Effector CD8-positive, alpha-beta T cell (primary cell): ENCODE results near the gene FAM98C.

ENCODE experiments used
- DNase-seq: peaks from one replicate; lab custom pipeline; 2025; lab: John Stamatoyannopoulos, UW

The FAM98C gene

DNA sequence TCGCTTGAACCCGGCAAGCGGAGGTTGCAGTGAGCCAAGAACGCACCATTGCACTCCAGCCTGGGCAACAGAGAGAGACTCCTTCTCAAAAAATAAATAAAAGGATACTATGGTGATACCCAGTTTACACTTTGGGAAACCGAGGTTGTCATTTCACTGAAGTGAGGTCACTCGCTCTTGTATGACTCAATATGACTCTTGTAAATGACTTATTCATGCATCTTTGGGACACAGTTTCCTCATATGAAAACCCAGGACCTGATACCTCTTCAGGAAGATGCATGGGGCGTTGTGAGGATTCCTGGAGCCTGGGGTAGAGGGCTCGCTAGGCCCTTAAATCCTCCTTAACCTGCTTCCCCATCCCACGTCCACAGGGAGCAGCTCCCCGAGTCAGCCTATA, 24.0 kb upstream of the FAM98C start:
- DNase-seq = no peak

DNA sequence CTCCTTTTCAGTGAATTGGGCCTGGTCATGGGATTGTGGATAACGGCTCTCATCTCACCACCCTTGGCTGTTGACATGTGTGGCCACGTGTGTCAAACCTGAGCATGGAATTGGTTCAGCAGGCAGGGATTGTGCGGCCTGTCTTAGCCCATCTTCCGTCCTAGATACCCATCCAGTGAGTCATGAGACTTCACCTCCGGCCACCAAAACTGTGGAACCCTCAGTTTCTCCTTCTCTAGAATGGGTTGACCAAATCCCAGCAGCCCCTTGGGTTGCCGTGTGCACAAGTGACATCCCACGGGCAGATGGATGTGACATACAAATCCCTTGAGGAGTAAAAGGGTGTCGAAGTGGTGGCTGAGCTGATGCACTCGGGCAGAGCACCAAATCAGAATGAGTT, 21.8 kb upstream of the FAM98C start:
- DNase-seq = no peak

DNA sequence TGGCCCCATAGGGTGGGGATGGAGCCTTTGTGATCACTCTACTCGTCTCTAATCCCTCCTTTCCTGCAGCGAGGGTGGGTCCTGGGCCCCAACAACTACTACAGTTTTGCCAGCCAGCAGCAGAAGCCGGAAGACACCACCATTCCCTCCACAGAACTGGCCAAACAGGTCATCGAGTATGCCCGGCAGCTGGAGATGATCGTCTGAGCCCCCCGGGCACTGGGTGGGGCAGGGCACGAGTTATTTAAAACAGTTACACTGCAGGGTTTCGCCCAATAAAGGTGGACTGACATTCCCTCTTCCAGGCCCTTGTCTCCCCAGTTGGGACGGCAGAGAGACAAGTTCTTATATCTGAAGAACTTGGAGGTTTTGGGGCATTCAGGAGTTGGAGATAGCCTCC, 19.7 kb upstream of the FAM98C start:
- no peak for DNase-seq

DNA sequence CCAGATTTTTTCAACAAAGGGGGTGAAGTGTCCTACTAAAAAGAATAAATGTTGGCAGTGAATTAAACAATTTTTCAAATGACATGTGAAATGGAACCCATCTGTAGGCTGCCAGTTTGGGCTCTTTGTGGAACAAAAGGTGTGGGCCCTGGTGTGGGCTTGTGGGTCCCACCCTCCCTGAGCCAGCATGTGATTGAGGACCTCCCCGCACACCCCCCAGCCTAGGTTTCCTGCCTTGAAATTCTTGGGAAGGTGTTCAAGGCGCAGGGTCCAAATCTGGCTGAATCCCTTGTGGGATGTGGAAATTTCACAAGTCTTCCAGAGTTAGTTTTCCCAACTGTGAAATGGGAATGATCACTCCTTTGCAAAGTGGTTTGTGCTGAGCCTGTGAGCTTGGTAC, 19.1 kb upstream of the FAM98C start:
- no peak for DNase-seq

DNA sequence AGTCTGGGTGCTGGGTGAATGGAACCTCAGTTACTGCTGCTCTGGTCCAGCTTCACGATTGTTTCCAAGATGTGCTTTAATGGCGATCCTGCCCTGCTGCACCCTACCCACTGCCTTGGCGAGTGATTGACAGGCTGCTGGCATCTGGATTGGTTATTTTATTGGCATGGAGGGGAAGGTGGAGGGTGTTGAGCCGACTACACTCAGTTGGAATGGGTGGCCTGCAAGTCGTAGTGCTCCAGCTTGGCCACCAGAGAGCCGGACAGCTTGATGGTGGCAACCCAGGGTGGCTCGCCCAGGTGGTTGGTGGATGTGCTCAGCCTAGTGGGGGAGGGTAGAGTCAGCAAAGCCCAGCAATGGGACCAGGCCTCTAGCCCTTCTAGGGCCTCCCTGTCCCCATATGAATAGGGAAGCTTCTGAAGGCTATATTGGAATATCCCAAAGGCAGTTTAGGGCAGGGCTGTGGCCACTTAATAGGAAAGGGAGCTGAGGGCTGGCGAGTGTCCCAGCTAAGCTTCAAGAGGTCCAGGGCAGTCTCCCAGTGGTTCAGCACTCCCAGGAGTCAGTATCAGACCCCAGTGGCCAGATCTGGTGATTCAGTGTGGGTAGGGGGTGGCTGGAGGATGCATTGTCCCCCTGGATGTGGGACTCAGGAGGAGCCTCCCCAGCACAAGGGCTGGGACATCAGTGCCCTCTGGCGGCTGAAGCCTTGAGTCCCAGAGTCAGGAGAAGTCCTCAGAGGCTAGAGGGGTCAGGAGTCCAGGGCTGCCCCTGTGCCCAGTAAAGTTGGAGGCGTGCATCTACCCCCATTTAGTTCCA, 18.5 kb upstream of the FAM98C start:
- DNase-seq = no peak

DNA sequence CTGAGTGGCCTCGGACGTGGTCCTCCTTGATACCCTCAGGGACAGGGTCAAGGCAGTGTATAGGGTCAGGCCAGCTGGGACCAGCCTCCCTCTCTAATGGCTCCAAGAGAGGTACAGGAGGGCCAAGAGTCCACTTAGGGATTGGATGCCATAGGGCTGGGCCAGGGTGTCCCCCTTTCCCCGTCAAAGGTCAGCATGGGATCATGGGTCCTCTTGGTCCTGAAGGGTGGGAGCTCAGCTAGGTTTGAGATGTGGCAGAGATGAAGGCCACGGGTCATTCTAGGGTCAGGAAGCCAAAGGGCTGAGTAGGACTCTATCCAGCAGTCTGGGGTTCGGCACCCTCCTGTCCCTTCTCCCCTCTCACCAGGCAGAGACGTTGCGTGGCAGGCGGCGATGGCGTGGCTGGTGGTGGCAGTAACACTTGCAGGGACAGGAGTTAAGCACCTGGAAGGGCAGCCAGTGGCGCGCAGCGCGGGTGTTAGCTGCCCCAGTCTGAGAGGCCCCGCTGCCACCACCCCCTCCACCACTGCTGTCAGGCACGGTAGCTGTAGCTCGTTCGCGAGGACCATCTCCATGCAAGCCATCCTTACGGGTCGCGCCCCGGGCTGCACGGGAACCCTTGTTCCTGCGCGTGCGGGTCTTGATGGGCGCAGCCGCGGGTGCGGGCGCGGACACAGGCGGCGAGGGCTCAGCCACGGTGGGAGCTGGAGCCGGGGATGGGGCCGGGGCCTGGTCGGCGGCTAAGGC, 17.7 kb upstream of the FAM98C start:
- DNase-seq = no peak

DNA sequence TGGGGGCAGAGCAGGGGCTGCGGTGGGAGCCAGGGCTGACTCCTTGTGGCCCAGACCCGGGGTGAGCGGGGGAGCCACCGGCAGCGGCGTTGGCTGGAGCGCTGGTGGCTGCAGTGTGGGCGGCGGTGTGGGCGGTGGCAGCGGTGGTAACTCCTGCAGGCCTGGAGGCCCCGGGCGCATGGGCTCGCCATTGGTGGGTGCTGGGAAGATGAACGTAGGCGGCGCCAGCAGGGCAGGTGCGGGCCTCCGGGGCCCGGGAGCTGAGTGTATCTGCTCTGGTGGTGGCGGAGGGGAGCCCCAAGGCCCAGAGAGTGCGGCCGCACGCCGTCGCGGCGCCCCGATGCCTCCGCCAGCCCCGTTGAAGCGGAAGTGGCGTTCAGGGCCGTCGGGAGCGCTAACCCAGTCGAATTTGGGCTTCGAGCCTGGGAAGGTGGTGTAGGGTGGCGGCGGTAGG, 17.1 kb upstream of the FAM98C start:
- no peak for DNase-seq

DNA sequence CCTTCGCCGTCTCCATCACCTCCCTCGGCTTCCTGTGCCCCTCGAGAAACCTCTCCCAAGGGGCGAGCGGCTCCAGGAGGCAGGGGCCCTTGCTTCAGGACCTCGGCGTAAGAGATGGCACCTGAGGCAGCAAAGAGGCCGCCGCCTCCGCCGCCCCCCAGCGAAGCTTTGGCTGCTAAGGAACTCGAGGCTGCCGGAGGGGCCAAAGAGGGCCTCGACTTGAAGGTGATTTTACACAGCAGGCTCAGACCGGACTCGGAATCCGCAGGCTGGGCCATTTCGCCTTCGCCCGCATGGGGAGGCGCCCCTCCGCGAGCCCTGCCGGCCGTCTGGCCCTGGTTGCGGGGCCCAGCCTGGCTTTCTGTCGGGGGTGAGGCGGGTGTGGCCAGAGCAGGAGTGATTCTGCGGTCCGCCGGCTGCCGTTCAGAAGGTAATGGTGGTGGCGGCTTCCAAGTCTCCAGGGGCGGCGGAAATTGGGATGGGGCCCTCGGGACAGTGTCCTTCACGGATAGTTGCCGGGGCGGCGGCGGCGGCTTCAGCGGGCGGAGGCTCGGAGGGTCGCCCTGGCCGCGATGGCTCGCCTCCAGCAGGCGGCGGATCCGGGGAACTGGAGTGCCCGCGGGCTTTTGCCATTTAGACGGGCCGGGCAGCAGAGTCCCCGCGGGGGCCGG, 16.5 kb upstream of the FAM98C start:
- DNase-seq = no peak

DNA sequence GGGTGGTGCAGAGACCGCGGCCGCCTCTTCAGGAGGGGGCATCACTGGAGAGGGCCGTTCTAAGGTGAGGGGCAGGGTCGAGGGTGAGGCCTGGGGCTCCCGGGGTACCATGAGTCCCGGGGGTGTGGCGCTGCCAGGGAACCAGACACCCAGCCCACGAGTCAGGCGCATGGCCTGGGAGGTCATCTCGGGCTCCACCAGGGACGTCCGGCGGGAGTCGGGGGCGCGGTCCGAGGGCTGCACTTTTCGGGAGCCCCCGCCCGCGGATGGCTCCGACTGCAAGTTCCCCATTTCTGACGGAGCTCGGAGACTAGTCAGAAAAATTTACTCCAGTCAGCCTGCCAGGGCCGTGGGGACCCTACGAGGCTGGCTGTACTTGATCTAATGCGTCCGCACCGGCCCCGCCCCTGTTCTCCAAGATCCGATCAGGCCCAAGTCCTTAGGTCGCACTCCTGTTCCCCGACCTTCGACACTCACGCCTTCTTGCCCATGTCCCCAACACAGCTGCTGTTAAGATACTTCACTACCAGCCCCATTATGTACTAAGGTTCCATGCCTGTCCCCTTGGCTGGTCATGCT, 15.8 kb upstream of the FAM98C start:
- DNase-seq = no peak

DNA sequence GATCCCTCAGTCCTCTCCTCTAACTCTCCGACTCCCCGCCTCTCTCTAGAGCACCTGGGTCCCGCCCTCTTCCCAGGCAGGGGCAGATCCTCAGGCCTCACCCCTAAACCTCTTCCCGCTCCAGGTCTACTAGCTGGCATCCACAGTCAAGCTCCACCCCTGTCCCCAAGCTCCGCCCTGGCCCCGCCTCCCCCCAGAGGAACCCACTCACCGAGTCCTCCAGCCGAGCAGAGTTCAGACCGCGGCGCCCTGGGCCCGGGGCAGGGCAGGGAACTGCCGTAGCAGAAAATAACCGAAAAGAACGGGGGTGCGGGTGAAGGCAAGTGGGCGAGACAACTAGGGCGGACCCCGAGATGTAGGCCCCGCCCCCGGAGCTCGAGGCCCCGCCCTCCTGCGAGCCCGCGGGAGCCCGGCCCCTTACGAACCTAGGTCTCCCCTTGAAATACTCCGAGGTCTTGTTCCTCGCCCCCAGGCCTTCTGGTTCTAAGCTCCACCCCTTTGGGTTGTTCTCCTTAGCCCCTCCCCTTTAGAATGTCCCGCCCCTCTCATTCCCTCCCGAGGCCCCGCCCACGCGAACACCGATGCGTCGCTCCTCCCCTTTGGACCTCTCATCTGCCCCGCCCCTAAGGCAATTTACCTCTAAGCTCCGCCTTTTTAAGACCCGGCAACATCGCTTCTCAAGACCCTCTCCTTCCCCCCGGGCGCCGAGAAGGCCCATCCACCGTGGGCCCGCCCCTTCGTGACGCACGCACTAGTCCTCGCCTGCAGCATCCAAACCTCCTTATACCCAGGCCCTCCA, 15.1 kb upstream of the FAM98C start, which contains the start of gene GGN:
GGN (minus strand) TSS at position 485 of the 799 bp plus-strand sequence. CDS start 773 bp downstream, outside the sequence.
- DNase-seq = peak; percentile 80

DNA sequence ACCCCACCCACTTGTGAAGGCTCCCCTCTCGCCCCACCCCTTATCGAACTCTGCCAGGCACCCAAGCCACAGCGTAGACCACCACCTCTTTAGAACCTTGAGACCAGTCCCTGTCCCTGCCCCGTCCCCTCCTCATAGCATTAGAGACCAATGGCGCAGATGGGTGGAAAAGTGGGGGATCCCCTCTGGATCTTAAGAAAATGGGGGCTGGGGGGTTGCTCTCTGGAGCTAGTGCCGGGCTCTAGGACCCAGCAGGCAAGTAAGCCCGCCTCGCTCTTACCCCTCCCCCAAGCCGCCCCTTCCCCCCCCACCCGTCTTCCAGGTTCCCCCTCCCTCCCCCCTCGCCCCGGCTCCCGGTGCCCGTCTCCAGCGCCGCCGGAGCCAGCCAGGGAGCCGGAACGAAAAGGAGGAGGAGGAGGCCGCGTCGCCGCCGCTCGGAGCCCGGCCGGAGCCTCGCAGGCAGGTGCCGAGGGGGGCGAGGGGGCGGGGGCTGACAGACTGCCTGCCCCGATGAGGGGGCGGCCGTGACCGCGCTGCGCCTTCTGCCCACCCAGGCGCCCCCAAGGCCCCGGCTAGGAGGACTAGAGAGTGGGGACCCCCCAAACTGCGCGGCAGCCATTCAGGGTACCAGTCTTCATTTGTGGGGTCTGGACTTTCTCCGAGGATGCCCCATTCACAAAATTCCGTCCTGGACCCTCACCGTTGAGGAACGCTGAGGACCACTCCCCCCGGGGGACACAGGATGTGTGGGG, 14.4 kb upstream of the FAM98C start, which contains the start of gene SPRED3:
SPRED3 (plus strand) TSS at position 349 of the 752 bp plus-strand sequence. CDS start 1,606 bp downstream, outside the sequence.
- no peak for DNase-seq

DNA sequence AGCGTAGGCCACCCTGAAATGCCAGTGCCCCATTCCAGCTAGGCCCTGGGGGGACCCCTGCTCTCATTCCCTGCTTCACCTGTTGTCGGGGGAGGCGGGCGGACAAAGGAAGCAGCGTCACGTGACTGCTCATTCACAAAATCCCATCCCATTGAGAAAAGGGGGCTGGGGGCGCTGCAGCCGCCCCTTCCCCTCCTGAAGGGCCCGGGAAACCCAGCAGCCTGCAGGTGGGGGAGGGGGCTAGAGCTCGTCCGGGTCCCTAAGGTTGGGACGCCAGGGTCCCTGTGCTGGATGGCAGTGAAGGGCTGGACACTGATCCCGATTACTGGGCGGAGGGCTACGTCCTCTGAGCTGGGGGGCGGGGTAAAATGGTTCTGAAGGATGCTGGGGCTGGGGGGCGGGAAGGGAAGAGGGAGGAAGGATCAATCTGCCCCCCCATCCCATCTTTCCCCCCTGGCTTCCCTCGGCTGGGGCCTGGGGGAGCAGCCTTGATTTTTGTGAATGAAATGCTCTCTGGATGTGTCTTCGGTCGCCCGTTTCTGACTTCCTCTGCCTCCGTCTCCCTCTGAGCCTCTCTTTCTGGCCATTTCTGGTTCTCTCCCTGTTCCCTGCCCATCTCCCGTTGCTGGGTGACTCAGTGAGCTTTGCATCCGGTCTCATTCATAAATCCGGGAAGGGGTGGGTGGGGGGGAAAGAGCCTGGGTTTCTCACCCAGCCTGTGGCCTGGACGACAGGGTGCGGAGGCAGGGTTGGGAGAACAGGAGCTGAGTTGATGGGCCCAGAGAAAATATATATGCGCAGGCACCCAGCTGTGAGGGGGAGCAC, 13.6 kb upstream of the FAM98C start:
- no peak for DNase-seq

DNA sequence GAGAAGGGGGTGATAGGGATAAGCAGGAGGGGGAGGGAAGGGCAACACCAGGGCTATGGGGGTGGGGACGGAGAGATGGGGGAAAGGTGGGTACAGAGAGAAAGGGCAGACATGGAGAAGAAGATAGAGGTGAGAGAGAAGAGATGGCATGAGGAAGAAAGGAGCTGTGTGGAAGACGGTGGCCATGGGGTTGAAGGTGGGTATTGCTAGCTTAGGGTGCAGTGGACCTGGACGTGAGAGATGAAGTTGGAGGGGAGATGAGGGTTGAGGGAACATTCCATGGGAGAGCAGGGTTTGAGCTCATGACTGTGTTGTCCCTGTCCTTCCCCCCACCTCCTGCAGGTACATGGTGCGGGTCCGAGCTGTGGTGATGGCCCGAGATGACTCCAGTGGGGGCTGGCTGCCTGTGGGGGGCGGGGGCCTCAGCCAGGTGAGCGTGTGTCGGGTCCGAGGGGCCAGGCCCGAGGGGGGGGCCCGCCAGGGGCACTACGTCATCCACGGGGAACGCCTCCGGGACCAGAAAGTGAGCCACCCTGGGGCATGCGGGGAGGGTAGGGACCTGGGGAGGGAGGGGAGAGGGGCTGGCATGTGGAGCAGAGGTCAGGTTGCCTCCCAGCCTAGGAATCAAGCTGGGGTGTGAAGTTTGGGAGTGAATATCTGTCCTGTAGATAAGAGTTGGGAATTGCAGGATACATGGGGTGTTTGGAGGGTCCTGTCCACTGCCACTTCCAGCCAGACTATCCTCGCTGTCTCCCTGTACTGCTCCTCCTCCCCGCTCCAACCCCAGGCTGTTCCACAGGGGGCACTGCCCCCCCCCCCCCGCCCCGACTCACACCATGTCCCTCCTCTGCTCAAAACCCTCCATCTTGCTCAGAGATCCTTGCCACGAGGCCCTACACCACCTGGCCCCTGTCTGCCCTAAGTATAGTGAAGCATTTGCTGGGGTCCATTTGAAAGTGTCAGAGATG, 12.7 kb upstream of the FAM98C start:
- no peak for DNase-seq

DNA sequence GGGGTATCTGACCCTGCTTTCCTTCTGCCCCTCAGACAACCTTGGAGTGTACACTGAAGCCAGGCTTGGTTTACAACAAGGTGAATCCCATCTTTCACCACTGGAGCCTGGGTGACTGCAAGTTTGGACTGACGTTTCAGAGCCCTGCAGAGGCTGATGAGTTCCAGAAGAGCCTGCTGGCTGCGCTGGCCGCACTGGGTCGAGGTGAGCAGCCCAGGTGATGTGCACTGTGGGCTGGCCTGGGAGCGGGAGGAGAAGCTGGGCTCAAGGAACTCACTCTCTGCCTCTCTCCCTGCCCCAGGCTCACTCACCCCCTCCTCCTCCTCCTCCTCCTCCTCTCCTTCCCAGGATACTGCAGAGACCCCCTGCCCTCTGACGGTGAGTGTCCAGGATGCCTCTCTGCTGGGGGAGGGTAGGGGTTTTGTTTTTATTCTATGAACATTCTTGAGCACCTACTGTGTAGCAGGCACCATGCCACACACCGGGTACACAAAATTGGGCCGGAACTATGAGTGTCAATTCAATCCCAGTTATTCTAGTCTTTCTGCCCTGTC, 10.9 kb upstream of the FAM98C start:
- DNase-seq = no peak

DNA sequence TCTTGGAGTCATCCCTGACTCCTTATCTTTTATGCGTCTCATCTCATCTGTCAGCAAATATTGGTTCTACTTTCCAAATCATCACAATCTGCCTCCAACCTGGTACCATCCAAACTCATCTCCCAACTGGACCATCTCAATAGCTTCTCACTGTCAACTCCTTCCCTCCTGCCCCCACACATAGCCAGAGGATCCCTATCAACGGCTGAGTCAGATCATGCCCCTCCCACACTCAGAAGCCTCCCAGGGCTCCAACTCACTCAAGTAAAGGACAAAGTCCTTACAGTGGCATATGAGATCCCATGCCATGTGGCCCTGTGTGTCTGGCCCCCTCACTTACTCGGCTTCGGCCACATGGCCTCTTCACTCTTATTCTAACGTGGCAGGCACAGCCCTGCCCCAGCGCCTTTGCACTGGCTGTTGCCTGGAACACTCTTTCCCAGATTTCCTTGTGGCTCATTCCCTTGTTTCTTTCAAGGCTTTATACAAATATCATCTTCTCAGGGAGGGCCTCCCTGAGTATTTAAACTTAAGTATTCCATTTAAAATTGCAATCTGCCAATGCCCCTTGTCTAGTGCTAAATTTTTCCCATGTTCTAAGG, 10.1 kb upstream of the FAM98C start:
- DNase-seq = no peak

DNA sequence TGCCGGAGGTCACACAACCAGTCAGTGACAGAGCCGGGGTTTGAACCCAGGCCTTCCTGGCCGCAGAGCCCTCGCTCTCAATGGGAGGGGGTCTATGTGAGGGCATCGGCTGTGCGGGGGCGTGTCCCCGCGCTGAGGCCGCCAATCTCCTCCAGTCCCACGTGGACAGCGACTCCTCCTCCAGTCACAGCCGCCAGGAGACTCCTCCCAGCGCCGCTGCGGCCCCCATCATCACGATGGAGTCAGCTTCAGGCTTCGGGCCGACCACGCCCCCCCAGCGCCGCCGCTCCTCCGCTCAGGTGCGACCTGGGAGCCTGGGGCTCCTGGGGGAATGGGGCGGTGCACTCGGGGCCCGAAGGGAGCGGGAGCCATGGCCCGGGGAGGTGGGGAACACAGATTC, 8.4 kb upstream of the FAM98C start:
- DNase-seq = peak; percentile 32

DNA sequence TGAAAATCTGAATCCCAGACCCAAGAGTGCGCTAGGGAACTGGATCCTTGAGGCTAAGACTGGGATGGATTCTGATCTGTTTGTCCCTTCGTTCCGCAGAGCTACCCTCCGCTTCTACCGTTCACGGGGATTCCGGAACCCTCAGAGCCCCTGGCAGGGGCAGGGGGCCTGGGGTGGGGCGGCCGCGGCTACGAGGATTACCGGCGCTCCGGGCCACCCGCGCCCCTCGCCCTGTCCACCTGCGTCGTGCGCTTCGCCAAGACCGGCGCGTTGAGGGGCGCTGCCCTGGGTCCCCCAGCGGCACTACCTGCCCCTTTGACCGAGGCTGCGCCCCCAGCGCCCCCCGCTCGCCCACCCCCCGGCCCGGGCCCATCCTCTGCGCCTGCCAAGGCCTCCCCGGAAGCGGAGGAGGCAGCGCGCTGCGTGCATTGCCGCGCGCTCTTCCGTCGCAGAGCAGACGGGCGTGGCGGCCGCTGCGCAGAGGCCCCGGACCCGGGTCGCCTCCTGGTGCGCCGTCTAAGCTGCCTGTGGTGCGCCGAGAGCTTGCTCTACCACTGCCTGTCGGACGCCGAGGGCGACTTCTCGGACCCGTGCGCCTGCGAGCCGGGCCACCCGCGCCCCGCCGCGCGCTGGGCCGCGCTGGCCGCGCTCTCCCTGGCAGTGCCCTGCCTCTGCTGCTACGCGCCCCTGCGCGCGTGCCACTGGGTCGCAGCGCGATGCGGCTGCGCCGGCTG, 7.3 kb upstream of the FAM98C start:
- no peak for DNase-seq
